Thyroid gland (tissue), 4 donors: Measurements from ENCODE around the gene TAF1B.

Source experiments
- CTCF ChIP-seq, 6 experiments: fragments of 200-600 bp in 3 of 6; fragments of 450-650 bp in 3 of 6; sonication (generic) in 3 of 6; IDR thresholded peaks; one replicate each; pipeline ENCODE4 v1.5.1; 2016 to 2019; ENCODE audit warnings: antibody characterized with exemption in 6 of 6, mild to moderate bottlenecking in 2 of 6, inconsistent platforms in 1 of 6, moderate library complexity in 1 of 6
- POLR2A ChIP-seq, 2 donors: fragments of 450-650 bp; IDR thresholded peaks; one replicate each; pipeline ENCODE4 v1.6.1; 2017; ENCODE audit warnings: antibody characterized with exemption in 2 of 2, mild to moderate bottlenecking in 2 of 2, moderate library complexity in 1 of 2

DNA sequence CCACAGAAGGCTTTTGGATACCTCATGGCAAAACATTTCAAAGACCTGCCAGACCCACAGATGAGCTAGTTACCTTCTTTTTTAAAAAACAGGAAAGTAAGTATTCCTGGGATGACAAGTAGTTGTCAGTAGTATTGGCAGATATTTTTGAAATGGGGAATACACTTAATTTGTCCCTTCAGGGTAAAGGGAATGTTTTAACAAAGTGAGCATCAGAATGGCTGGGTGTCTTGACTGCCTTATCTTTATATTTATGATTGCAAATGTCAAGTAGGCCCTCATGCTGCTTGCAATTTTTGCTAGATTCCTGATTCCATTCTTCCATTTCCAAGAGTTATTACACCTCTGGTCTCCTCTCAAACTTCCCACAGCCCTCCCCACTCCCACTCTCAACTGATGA, 4.9 kb upstream of the TAF1B start:
- no peak for TF ChIP-seq CTCF (IDR thresholded peaks at IDR 0.05)
- TF ChIP-seq POLR2A (IDR thresholded peaks at IDR 0.05), result no peak
